Measurements from ENCODE around the gene BMI1.

Gene BMI1

GRCh38 chr10:22319980-22320558 is 830 bp upstream of the BMI1 start:
- peak; percentile 21 for DNase-seq
- no peak for ATAC-seq

DNA sequence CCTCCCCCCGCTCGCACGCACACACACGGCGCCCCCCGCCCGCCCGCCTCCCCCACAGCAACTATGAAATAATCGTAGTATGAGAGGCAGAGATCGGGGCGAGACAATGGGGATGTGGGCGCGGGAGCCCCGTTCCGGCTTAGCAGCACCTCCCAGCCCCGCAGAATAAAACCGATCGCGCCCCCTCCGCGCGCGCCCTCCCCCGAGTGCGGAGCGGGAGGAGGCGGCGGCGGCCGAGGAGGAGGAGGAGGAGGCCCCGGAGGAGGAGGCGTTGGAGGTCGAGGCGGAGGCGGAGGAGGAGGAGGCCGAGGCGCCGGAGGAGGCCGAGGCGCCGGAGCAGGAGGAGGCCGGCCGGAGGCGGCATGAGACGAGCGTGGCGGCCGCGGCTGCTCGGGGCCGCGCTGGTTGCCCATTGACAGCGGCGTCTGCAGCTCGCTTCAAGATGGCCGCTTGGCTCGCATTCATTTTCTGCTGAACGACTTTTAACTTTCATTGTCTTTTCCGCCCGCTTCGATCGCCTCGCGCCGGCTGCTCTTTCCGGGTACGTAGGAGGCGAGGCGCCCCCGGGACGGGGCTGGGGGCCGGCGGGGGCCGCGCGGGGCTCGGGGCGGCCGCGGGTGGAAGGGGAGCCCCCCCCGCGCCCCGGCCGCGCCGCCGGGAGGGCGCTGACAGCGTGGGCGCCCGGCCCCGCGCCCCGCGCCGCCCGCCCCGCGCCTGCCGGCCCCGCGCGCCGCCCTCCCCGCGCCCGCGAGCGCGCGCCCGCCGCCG is 441 bp downstream of the BMI1 start:
- ATAC-seq (peak; percentile 33), DNase-seq (peak; percentile 63)

DNA sequence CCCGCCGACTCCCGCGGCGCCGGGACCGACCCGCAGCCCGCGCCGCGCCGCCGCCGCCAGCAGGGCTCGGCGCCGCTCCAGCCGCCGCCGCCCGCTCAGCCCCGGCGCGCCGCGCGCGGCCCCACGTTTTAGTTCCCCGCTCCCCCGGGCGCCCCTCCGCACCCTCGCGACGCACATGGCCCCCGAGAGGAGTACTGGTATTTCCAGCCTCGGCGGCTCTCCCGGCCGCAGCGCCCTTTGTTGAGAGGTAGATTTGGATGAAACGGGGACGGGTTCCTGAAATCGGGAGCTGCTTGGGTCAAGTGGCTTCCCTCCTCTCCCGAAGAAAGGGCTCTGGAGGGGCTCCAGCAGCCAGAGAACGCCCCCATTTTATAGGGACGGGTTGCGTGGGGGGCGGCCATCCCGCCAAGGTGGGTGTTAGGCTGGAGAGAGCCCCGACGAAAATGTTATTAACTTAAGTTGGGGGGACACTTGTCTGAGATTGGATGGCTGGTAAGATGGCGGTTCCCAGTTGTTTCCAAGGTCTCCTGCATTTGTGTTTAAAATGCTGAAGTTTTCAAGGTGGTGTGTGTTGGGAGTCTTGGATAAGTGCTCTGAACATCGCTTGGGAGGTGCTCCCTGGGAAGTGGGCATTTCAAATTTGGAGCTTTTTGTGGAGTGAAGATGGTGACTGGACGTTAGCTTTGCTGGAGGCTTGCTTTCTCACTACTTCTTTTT is 1.2 kb downstream of the BMI1 start:
- ATAC-seq = no peak
- peak; percentile 32 for DNase-seq

DNA sequence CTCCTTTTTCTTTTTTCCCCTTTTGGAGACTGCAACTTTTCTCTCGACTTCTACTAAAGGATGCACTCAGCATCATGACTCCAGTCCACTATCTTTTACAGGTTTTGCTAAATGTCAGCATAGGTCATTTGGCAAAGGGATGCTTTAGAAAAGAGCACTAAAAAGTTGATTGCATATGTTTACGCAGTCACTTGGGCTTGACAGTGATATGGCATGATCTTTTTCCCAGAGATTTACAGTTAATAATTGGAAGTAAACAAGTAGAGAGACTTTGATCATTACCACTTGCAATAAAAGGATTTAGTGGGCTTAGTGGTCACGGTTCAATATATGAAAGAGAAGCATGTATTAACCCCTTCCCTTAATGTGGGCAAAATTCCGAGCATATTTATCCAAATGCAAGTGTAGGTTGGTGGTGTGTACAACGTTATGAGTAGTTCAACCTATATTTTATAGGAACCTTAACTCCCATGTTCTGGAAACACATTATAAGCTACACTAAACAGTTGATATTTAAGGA is 1.8 kb downstream of the BMI1 start:
- ATAC-seq = no peak
- no peak for DNase-seq

GRCh38 chr10:22323538-22324305 is 2.8 kb downstream of the BMI1 start:
- DNase-seq (no peak), ATAC-seq (no peak)

- no peak for ATAC-seq
- DNase-seq = no peak
These were observed 3.5 kb downstream of the BMI1 start for GRCh38 chr10:22324413-22324812.

DNA sequence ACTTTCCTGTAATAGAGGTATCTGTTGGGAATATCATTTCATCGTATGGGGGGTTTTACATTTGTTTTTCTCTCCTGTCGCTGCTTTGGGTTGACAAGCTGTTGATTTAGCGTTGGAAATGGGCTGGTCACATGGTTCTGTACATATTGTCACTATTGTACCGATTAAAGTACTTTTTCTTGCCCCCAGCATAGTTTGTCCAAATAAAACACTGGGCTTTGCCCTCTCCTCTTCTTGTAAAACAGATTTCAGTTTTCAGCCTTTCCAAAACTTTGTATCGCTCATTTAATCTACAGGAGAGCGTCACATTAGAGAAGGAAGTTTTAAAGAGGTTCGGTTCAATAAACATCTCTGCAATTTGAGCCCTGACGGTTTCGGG is 4.0 kb downstream of the BMI1 start:
- DNase-seq = no peak
- ATAC-seq = no peak

GRCh38 chr10:22325272-22326144 is 4.6 kb downstream of the BMI1 start:
- ATAC-seq (peak; percentile 54), DNase-seq (peak; percentile 70)

GRCh38 chr10:22326145-22326702 is 5.3 kb downstream of the BMI1 start:
- ATAC-seq = no peak

DNA sequence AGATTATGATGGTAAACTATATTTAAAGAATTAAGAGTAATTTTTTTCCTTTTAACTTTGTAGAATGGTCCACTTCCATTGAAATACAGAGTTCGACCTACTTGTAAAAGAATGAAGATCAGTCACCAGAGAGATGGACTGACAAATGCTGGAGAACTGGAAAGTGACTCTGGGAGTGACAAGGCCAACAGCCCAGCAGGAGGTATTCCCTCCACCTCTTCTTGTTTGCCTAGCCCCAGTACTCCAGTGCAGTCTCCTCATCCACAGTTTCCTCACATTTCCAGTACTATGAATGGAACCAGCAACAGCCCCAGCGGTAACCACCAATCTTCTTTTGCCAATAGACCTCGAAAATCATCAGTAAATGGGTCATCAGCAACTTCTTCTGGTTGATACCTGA is 8.3 kb downstream of the BMI1 start:
- DNase-seq (no peak), ATAC-seq (no peak)

More at GRCh38 chr10:22326145-22326702, 5.3 kb downstream of the BMI1 start:
- no peak for DNase-seq

DNA sequence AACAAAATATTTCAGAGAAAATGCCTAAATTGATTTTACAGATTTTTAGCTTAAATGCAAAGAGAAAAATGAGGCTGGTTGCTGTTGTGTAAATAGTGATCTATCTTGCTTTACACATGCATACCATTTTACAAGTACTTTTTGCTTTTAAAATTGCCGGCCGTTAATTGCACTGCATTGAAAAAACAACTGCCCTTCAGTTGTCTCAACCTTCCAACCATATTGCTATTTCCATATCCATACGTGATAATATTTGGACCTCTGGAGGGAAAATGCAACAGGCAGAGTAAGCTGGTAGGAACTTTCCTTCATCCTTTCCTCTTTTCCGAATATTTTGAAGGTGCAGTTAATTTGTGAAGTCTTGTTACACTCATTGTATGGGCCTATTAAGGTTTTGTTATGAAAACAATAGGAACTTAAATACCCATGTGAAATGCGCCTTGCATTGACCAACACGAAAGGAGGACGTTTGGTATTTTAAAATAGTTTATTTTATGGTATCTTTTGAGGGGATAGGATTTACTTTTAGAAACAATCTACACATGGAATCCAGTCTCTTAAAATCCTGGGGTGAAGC is 11.3 kb downstream of the BMI1 start:
- no peak for DNase-seq
- no peak for ATAC-seq

- no peak for DNase-seq
- no peak for ATAC-seq
These were observed 12.5 kb downstream of the BMI1 start for GRCh38 chr10:22333167-22333974.

- DNase-seq (no peak), ATAC-seq (no peak)
These were observed 13.0 kb downstream of the BMI1 start for GRCh38 chr10:22333975-22334282.

GRCh38 chr10:22334414-22335172 is 13.7 kb downstream of the BMI1 start:
- ATAC-seq = no peak
- DNase-seq = peak; percentile 6

DNA sequence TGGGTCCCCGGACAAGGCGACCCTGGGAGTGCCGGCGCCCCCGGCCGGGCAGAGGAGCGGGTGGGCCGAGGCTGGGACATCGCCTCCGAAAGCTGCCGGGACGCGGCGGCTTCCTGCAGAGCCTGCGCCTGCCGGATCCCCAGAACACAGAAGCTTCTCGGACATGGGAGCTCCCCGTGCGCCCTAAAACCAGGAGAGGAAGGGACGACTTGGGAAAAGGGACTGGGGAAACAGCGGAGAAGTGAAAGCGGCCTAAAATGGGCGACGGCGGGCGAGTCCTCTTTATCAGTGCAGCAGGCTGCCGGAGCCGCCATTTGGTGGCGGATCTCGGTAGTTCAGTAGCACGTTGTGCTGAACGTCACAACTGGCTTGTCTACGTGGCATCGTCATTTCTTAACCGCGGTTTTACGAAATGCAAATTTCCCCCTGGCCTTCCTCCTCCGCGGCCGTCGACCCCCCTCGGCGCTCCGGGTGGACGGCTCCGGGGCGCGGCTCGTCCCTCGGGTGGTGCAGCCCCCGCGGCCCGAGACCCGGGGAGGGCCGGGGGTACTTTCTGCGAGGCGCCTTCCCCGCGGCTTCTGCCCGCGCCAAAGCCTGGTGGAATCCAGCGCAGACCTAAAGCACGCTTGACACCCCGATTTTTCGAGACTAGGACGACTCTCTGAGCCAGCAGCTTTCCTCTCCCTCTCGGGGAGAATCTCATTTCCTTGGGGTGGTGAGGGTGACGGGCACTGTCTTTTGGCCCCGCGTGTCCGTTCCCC is 14.5 kb downstream of the BMI1 start:
- peak; percentile 63 for ATAC-seq
- peak; percentile 63 for DNase-seq

DNA sequence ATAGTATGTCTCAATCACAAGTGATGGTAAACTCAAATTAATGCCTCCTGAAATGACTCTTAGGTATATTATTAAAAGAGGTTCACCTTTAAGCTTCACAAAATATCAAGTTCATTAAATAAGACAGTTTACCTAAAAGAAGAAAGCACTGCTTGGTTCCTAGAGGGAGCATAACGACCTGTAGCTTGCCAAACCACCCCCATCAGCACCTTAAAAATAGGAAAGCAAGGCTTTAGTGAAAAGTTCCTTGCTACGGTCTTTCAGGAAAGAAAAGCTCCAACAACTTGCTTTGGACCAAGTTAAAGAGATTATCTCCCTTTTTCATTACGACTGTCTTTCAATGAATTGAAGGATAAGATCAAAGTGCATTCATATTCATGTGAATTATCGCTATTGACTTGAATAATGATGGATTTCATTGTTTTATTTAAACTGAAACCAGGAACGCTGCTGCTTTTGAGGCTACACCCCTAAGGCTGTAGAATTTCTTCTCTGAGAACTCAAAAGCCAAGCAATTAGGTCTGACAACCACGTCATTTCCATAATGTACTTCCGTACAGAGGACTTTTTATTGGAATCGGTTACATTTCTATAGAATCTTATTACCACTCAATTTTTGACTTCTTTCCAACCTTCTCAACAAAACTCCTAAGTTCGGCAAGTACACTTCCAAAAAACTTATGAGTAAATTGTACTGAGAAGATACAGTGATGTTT is 17.4 kb downstream of the BMI1 start:
- no peak for ATAC-seq

GRCh38 chr10:22338931-22339330 is 18.0 kb downstream of the BMI1 start:
- DNase-seq (no peak), ATAC-seq (no peak)

More for the DNA sequence above, 17.4 kb downstream of the BMI1 start:
- no peak for DNase-seq
